ENCODE data around the gene PACRG.

The PACRG gene

GRCh38 chr6:163057260-163057659 lies 329.5 kb downstream of the PACRG start:
- H3K27me3 ChIP-seq (ENCODE audit: control insufficient read depth in 1 of 2, insufficient read depth in 1 of 2, low read length in 2 of 2) = no peaks in the 10 kb centered on the region
- H3K4me2 ChIP-seq (ENCODE audit: low read length, poor library complexity, severe bottlenecking) = no peak overlapping the region
- H3K4me3 ChIP-seq (ENCODE audit: insufficient read depth in 1 of 2, low read depth in 1 of 2, low read length in 2 of 2) = no peak overlapping the region
- 100% methylated on average over 1 of the region's 2 CpGs for WGBS
- no peak overlapping the region for H3K14ac ChIP-seq (ENCODE audit: low read length in 2 of 2)
- no peak for DNase-seq
- H3K23ac ChIP-seq (ENCODE audit: low read length in 2 of 2) = no peak overlapping the region
- H3K36me3 ChIP-seq (ENCODE audit: control insufficient read depth in 1 of 2, insufficient read depth in 2 of 2, low read depth in 1 of 2, low read length in 2 of 2) = no peaks in the 10 kb centered on the region
- H3K9ac ChIP-seq (ENCODE audit: low read length) = no peak overlapping the region
- no peak overlapping the region for H2AFZ ChIP-seq (ENCODE audit: low read depth, low read length)
- no peak overlapping the region for H3K27ac ChIP-seq (ENCODE audit: low read length, poor library complexity, severe bottlenecking)
- H3K18ac ChIP-seq (ENCODE audit: low read depth in 1 of 2, low read length in 2 of 2) = no peak overlapping the region
- H2BK120ac ChIP-seq (ENCODE audit: low read depth, low read length) = no peak overlapping the region
- no peak overlapping the region for H2BK12ac ChIP-seq (ENCODE audit: low read length in 2 of 2)
- no peaks in the 10 kb centered on the region for H3K79me1 ChIP-seq (replicated peaks; ENCODE audit: low read length, poor library complexity, severe bottlenecking)
- no peak overlapping the region for H2AK5ac ChIP-seq (ENCODE audit: low read length, severe bottlenecking)
- H3K9me3 ChIP-seq (ENCODE audit: control insufficient read depth, low read length) = peaks cover 5% of the 10 kb centered on the region
- H2BK5ac ChIP-seq (ENCODE audit: low read depth, low read length, poor library complexity, severe bottlenecking) = no peak overlapping the region
- H3K4ac ChIP-seq (ENCODE audit: low read depth in 1 of 2, low read length in 2 of 2) = no peak overlapping the region
- no peaks in the 10 kb centered on the region for H3K4me1 ChIP-seq (ENCODE audit: control insufficient read depth, insufficient read depth, low read depth, low read length)
- no peak overlapping the region for H4K91ac ChIP-seq (ENCODE audit: low read length)
- H4K8ac ChIP-seq (ENCODE audit: low read length) = no peak overlapping the region
- no peak overlapping the region for H2BK15ac ChIP-seq (ENCODE audit: low read depth, poor library complexity, severe bottlenecking)

GRCh38 chr6:163062790-163063189 lies 335.0 kb downstream of the PACRG start:
- no peak overlapping the region for H2BK120ac ChIP-seq (ENCODE audit: low read depth, low read length)
- H3K4me3 ChIP-seq (ENCODE audit: insufficient read depth in 1 of 2, low read depth in 1 of 2, low read length in 2 of 2) = no peak overlapping the region
- WGBS = 84% methylated on average over 2 of the region's 2 CpGs
- H3K27ac ChIP-seq (ENCODE audit: low read length, poor library complexity, severe bottlenecking) = no peak overlapping the region
- H3K9me3 ChIP-seq (ENCODE audit: control insufficient read depth, low read length) = peaks cover 3% of the 10 kb centered on the region
- DNase-seq = no peak
- no peak overlapping the region for H3K23ac ChIP-seq (ENCODE audit: low read length in 2 of 2)
- H2BK12ac ChIP-seq (ENCODE audit: low read length in 2 of 2) = no peak overlapping the region
- no peaks in the 10 kb centered on the region for H3K79me1 ChIP-seq (replicated peaks; ENCODE audit: low read length, poor library complexity, severe bottlenecking)
- no peak overlapping the region for H2BK15ac ChIP-seq (ENCODE audit: low read depth, poor library complexity, severe bottlenecking)
- no peak overlapping the region for H3K18ac ChIP-seq (ENCODE audit: low read depth in 1 of 2, low read length in 2 of 2)
- no peak overlapping the region for H2AFZ ChIP-seq (ENCODE audit: low read depth, low read length)
- H2AK5ac ChIP-seq (ENCODE audit: low read length, severe bottlenecking) = no peak overlapping the region
- H3K4ac ChIP-seq (ENCODE audit: low read depth in 1 of 2, low read length in 2 of 2) = no peak overlapping the region
- no peaks in the 10 kb centered on the region for H3K27me3 ChIP-seq (ENCODE audit: control insufficient read depth in 1 of 2, insufficient read depth in 1 of 2, low read length in 2 of 2)
- H3K14ac ChIP-seq (ENCODE audit: low read length in 2 of 2) = no peak overlapping the region
- H3K9ac ChIP-seq (ENCODE audit: low read length) = no peak overlapping the region
- H4K8ac ChIP-seq (ENCODE audit: low read length) = no peak overlapping the region
- H3K36me3 ChIP-seq (ENCODE audit: control insufficient read depth in 1 of 2, insufficient read depth in 2 of 2, low read depth in 1 of 2, low read length in 2 of 2) = no peaks in the 10 kb centered on the region
- no peak overlapping the region for H3K4me2 ChIP-seq (ENCODE audit: low read length, poor library complexity, severe bottlenecking)
- H3K4me1 ChIP-seq (ENCODE audit: control insufficient read depth, insufficient read depth, low read depth, low read length) = no peaks in the 10 kb centered on the region
- H4K91ac ChIP-seq (ENCODE audit: low read length) = peak overlapping the region; percentile 59
- H2BK5ac ChIP-seq (ENCODE audit: low read depth, low read length, poor library complexity, severe bottlenecking) = no peak overlapping the region

GRCh38 chr6:163063561-163063960 lies 335.8 kb downstream of the PACRG start:
- H2BK12ac ChIP-seq (ENCODE audit: low read length in 2 of 2) = no peak overlapping the region
- no peaks in the 10 kb centered on the region for H3K27me3 ChIP-seq (ENCODE audit: control insufficient read depth in 1 of 2, insufficient read depth in 1 of 2, low read length in 2 of 2)
- no peak overlapping the region for H2BK120ac ChIP-seq (ENCODE audit: low read depth, low read length)
- WGBS = 97% methylated on average over 6 of the region's 6 CpGs
- H3K14ac ChIP-seq (ENCODE audit: low read length in 2 of 2) = no peak overlapping the region
- H2AFZ ChIP-seq (ENCODE audit: low read depth, low read length) = no peak overlapping the region
- no peak overlapping the region for H3K4me2 ChIP-seq (ENCODE audit: low read length, poor library complexity, severe bottlenecking)
- H3K4me1 ChIP-seq (ENCODE audit: control insufficient read depth, insufficient read depth, low read depth, low read length) = no peaks in the 10 kb centered on the region
- no peak for DNase-seq
- no peak overlapping the region for H3K4me3 ChIP-seq (ENCODE audit: insufficient read depth in 1 of 2, low read depth in 1 of 2, low read length in 2 of 2)
- no peak overlapping the region for H3K27ac ChIP-seq (ENCODE audit: low read length, poor library complexity, severe bottlenecking)
- H2AK5ac ChIP-seq (ENCODE audit: low read length, severe bottlenecking) = no peak overlapping the region
- no peaks in the 10 kb centered on the region for H3K79me1 ChIP-seq (replicated peaks; ENCODE audit: low read length, poor library complexity, severe bottlenecking)
- no peak overlapping the region for H3K18ac ChIP-seq (ENCODE audit: low read depth in 1 of 2, low read length in 2 of 2)
- no peak overlapping the region for H3K23ac ChIP-seq (ENCODE audit: low read length in 2 of 2)
- no peak overlapping the region for H4K91ac ChIP-seq (ENCODE audit: low read length)
- no peak overlapping the region for H2BK5ac ChIP-seq (ENCODE audit: low read depth, low read length, poor library complexity, severe bottlenecking)
- no peak overlapping the region for H3K9ac ChIP-seq (ENCODE audit: low read length)
- no peak overlapping the region for H4K8ac ChIP-seq (ENCODE audit: low read length)
- no peaks in the 10 kb centered on the region for H3K9me3 ChIP-seq (ENCODE audit: control insufficient read depth, low read length)
- no peak overlapping the region for H3K4ac ChIP-seq (ENCODE audit: low read depth in 1 of 2, low read length in 2 of 2)
- no peak overlapping the region for H2BK15ac ChIP-seq (ENCODE audit: low read depth, poor library complexity, severe bottlenecking)
- H3K36me3 ChIP-seq (ENCODE audit: control insufficient read depth in 1 of 2, insufficient read depth in 2 of 2, low read depth in 1 of 2, low read length in 2 of 2) = no peaks in the 10 kb centered on the region

DNA sequence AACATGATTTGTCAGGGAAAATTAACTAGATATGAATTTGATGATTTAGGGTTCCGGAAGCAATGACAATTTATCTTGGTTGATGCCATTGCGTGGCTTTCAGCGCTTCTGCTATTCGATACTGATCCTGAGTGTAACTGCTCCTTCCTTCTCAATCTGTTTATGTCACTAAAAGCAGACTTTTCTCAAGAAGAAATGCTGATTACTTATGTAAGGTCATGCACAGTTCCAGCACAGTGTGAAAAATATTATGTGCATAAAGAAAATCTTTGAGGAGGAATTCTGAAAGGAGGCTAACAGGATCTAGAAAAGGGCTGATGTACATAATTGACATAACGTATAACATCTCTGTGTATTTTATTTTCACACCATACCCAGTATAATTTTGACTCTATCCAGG lies 336.6 kb downstream of the PACRG start:
- no peak for DNase-seq
- WGBS = 96% methylated on average over 4 of the region's 5 CpGs
- no peak overlapping the region for H3K4ac ChIP-seq (ENCODE audit: low read depth in 1 of 2, low read length in 2 of 2)

More for the DNA sequence above, 336.6 kb downstream of the PACRG start:
- no peak overlapping the region for H3K14ac ChIP-seq (ENCODE audit: low read length in 2 of 2)
- no peak overlapping the region for H2AFZ ChIP-seq (ENCODE audit: low read depth, low read length)
- H2BK120ac ChIP-seq (ENCODE audit: low read depth, low read length) = no peak overlapping the region
- H3K4me3 ChIP-seq (ENCODE audit: insufficient read depth in 1 of 2, low read depth in 1 of 2, low read length in 2 of 2) = no peak overlapping the region
- no peak overlapping the region for H4K91ac ChIP-seq (ENCODE audit: low read length)
- no peak overlapping the region for H3K18ac ChIP-seq (ENCODE audit: low read depth in 1 of 2, low read length in 2 of 2)
- H3K23ac ChIP-seq (ENCODE audit: low read length in 2 of 2) = no peak overlapping the region
- H3K27me3 ChIP-seq (ENCODE audit: control insufficient read depth in 1 of 2, insufficient read depth in 1 of 2, low read length in 2 of 2) = no peaks in the 10 kb centered on the region
- no peak overlapping the region for H3K4me2 ChIP-seq (ENCODE audit: low read length, poor library complexity, severe bottlenecking)
- no peaks in the 10 kb centered on the region for H3K9me3 ChIP-seq (ENCODE audit: control insufficient read depth, low read length)
- no peak overlapping the region for H2BK12ac ChIP-seq (ENCODE audit: low read length in 2 of 2)
- no peak overlapping the region for H4K8ac ChIP-seq (ENCODE audit: low read length)
- H3K4me1 ChIP-seq (ENCODE audit: control insufficient read depth, insufficient read depth, low read depth, low read length) = no peaks in the 10 kb centered on the region
- no peak overlapping the region for H3K9ac ChIP-seq (ENCODE audit: low read length)
- H3K27ac ChIP-seq (ENCODE audit: low read length, poor library complexity, severe bottlenecking) = no peak overlapping the region
- no peak overlapping the region for H2BK15ac ChIP-seq (ENCODE audit: low read depth, poor library complexity, severe bottlenecking)
- no peaks in the 10 kb centered on the region for H3K36me3 ChIP-seq (ENCODE audit: control insufficient read depth in 1 of 2, insufficient read depth in 2 of 2, low read depth in 1 of 2, low read length in 2 of 2)
- no peak overlapping the region for H2BK5ac ChIP-seq (ENCODE audit: low read depth, low read length, poor library complexity, severe bottlenecking)
- no peak overlapping the region for H2AK5ac ChIP-seq (ENCODE audit: low read length, severe bottlenecking)
- no peaks in the 10 kb centered on the region for H3K79me1 ChIP-seq (replicated peaks; ENCODE audit: low read length, poor library complexity, severe bottlenecking)
